ENCODE data around the gene WDFY3. TPM values are rescaled to one million over a fixed set of nuclear protein-coding genes. Genes with fewer than 3 reads are reported as not detected.
"Not testable (repeated sequence)": the region's sequence is repeated elsewhere in the genome, so short reads cannot be mapped to it uniquely, and the experiment has no call there.

The WDFY3 gene
- total and polyA plus RNA-seq, 12 donors, result 4.9 to 68.9 (median 51.1) TPM

GRCh38 chr4:84683064-84683850, 283.2 kb downstream of the WDFY3 start:
- DNase-seq (no peak), ATAC-seq (peak in 3 of 8 donors; percentile 14 to 40 (median 38))
- H3K36me3 ChIP-seq, result peaks cover 0 to 100% (median 36%) of the 10 kb centered on the region in 9 donors
- intact Hi-C loops (cut with DNase I), result loop anchor here in 1 of 10 donors (5.0 kb wide), 1 partner anchor 101 kb away; the partner anchor contains the start of gene CDS1
- H3K4me1 ChIP-seq, result peaks cover 4 to 31% (median 20%) of the 10 kb centered on the region in 9 donors
- 72 to 78% methylated on average over 7 of the region's 7 CpGs for WGBS, 2 donors
- no peaks in the 10 kb centered on the region for H3K27me3 ChIP-seq
- TF ChIP-seq, protein P1, sequence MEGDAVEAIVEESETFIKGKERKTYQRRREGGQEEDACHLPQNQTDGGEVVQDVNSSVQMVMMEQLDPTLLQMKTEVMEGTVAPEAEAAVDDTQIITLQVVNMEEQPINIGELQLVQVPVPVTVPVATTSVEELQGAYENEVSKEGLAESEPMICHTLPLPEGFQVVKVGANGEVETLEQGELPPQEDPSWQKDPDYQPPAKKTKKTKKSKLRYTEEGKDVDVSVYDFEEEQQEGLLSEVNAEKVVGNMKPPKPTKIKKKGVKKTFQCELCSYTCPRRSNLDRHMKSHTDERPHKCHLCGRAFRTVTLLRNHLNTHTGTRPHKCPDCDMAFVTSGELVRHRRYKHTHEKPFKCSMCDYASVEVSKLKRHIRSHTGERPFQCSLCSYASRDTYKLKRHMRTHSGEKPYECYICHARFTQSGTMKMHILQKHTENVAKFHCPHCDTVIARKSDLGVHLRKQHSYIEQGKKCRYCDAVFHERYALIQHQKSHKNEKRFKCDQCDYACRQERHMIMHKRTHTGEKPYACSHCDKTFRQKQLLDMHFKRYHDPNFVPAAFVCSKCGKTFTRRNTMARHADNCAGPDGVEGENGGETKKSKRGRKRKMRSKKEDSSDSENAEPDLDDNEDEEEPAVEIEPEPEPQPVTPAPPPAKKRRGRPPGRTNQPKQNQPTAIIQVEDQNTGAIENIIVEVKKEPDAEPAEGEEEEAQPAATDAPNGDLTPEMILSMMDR (IDR thresholded peaks at IDR 0.05), result no peak
- H3K27ac ChIP-seq, result peak overlapping the region in 5 of 10 donors; percentile 25 to 78 (median 58)
- H3K9me3 ChIP-seq, result no peaks in the 10 kb centered on the region
- H3K4me3 ChIP-seq, result no peak overlapping the region

GRCh38 chr4:84682661-84683060, 283.8 kb downstream of the WDFY3 start:
- not testable (repeated sequence) for H3K27me3 ChIP-seq, H3K4me3 ChIP-seq, DNase-seq, H3K9me3 ChIP-seq
- peaks cover 4 to 31% (median 20%) of the 10 kb centered on the region in 9 donors for H3K4me1 ChIP-seq
- H3K36me3 ChIP-seq, result peaks cover 0 to 100% (median 42%) of the 10 kb centered on the region in 9 donors
- intact Hi-C loops (cut with DNase I), result loop anchor here in 1 of 10 donors (5.0 kb wide), 1 partner anchor 100 kb away; the partner anchor contains the start of gene CDS1
- ATAC-seq, result peak in 1 of 8 donors; percentile 4
- 83 to 85% methylated on average over 4 of the region's 4 CpGs for WGBS, 2 donors
- peak overlapping the region in 6 of 10 donors; percentile 25 to 78 (median 50) for H3K27ac ChIP-seq

DNA sequence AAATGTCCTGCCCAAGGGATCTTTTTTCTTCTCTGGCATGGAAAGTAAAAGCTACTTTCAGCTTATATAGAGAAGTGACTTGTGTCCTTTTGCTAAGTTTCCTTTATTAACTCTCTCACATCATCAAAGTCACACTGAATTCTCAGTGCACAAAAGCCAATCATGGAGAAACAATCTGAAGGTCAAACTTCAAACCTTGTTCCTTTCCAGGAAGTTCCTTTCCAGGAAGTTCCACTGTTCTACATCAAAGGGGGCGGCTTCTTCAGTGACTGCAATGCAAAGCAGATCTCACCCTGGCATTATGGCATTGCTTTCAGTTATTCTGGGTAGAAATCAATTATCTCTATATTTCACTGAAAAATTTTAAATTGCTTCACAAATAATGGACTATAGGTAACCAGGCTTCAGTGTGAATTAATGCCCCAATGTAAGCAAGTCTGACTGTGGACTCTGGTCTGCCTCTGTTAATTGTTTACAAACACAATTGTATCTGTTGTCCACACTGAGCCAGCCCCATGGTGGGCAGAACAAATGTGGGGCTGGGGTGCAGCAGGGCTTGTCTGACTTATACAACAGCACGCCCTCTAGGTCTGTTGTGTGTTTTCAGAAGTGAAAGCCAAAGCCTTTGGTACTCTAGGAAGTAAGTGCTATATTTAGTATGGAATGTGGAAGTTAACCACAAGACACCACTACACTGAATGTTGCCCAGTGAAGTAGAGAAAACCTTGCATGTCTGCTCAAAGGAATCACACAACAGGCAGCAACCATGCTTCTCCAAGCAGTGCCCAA, 284.8 kb downstream of the WDFY3 start:
- peak; percentile 79 to 92 (median 87) for ATAC-seq
- peaks cover 4 to 31% (median 22%) of the 10 kb centered on the region in 9 donors for H3K4me1 ChIP-seq
- WGBS, 2 donors, result 63 to 70% methylated on average over 2 of the region's 2 CpGs
- peak overlapping the region in 7 of 10 donors; percentile 25 to 78 (median 42) for H3K27ac ChIP-seq
- H3K27me3 ChIP-seq, result no peaks in the 10 kb centered on the region
- H3K4me3 ChIP-seq, result no peak overlapping the region
- TF ChIP-seq, protein P1 (IDR thresholded peaks at IDR 0.05), result peak in 3 of 9 donors; percentile 24 to 31 (median 25)
- intact Hi-C loops (cut with DNase I), result loop anchor here in 1 of 10 donors (5.0 kb wide), 1 partner anchor 99 kb away; the partner anchor contains the start of gene CDS1
- no peaks in the 10 kb centered on the region for H3K9me3 ChIP-seq
- peak in 1 of 2 donors; percentile 19 for DNase-seq
- peaks cover 0 to 100% (median 44%) of the 10 kb centered on the region in 9 donors for H3K36me3 ChIP-seq

DNA sequence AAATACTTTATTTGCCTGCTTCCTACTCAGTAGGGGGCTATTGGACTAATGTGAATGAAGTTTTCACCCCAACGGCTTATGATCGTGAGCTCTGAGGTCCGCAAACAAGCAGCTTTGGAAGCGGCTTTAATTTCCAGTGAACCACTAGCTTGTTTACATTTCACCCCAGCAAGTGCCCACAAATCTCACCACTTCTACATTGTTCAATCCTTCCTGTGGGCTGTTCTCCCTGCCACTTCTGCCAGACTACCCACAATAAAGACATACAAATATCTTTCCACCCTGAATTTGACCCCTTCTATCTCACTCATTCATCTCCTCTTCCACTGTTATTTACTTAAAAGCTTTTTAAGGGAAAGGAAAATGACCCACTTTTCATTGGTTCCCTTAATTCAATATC, 285.5 kb downstream of the WDFY3 start:
- WGBS, 2 donors, result 95 to 97% methylated on average over 4 of the region's 4 CpGs
- TF ChIP-seq, protein P1 (IDR thresholded peaks at IDR 0.05), result no peak
- H3K4me1 ChIP-seq, result peaks cover 4 to 34% (median 22%) of the 10 kb centered on the region in 9 donors
- peak overlapping the region in 3 of 10 donors; percentile 21 to 70 (median 58) for H3K27ac ChIP-seq
- no peaks in the 10 kb centered on the region for H3K9me3 ChIP-seq
- intact Hi-C loops (cut with DNase I), result loop anchor here in 1 of 10 donors (5.0 kb wide), 1 partner anchor 99 kb away; the partner anchor contains the start of gene CDS1
- H3K4me3 ChIP-seq, result no peak overlapping the region
- H3K27me3 ChIP-seq, result no peaks in the 10 kb centered on the region
- ATAC-seq, result no peak
- H3K36me3 ChIP-seq, result peaks cover 0 to 100% (median 45%) of the 10 kb centered on the region in 9 donors
- no peak for DNase-seq

Data from heart right ventricle (tissue), 16 donors.